ENCODE measurements around the gene EFCAB8. TPM values are rescaled to one million over a fixed set of nuclear protein-coding genes. Genes with fewer than 3 reads are reported as not detected.

The EFCAB8 gene
- total and polyA plus RNA-seq, 9 donors = 0.08 to 0.20 TPM; not detected in 7

- Histone ChIP-seq H3K4me1 (ENCODE audit: insufficient read depth) (no peaks in the 10 kb centered on the region), H3K27ac (no peak overlapping the region), H3K27me3 (no peaks in the 10 kb centered on the region), H3K4me3 (no peak overlapping the region), H3K9me3 (no peaks in the 10 kb centered on the region), H3K36me3 (no peaks in the 10 kb centered on the region)
- 88 to 89% (median 88%) methylated on average over 12 of the region's 12 CpGs for WGBS, 3 donors
- no peak for DNase-seq
- TF ChIP-seq POLR2A (IDR thresholded peaks at IDR 0.05) = no peak
- TF ChIP-seq CTCF (IDR thresholded peaks at IDR 0.05) = no peak
- TF ChIP-seq EP300 (IDR thresholded peaks at IDR 0.05) = no peak
- intact Hi-C loops (cut with DNase I) = no loop called here
Measured at GRCh38 chr20:32920066-32920465, 61.3 kb downstream of the EFCAB8 start.

GRCh38 chr20:32920530-32921298 is 62.0 kb downstream of the EFCAB8 start:
- TF ChIP-seq POLR2A (IDR thresholded peaks at IDR 0.05) (no peak), EP300 (IDR thresholded peaks at IDR 0.05) (no peak), CTCF (IDR thresholded peaks at IDR 0.05) (no peak)
- WGBS, 3 donors = 72 to 81% (median 73%) methylated on average over 6 of the region's 6 CpGs
- Histone ChIP-seq H3K4me3 (no peak overlapping the region), H3K36me3 (no peaks in the 10 kb centered on the region), H3K4me1 (ENCODE audit: insufficient read depth) (no peaks in the 10 kb centered on the region), H3K27ac (no peak overlapping the region), H3K27me3 (no peaks in the 10 kb centered on the region), H3K9me3 (no peaks in the 10 kb centered on the region)
- intact Hi-C loops (cut with DNase I) = no loop called here
- DNase-seq = no peak

GRCh38 chr20:32922466-32922865 is 63.7 kb downstream of the EFCAB8 start:
- intact Hi-C loops (cut with DNase I) = no loop called here
- WGBS, 3 donors = 67 to 76% (median 75%) methylated on average over 3 of the region's 3 CpGs
- TF ChIP-seq CTCF (IDR thresholded peaks at IDR 0.05) = no peak
- no peak for TF ChIP-seq POLR2A (IDR thresholded peaks at IDR 0.05)
- TF ChIP-seq EP300 (IDR thresholded peaks at IDR 0.05) = no peak

GRCh38 chr20:32924781-32925180 is 66.1 kb downstream of the EFCAB8 start:
- no peak for DNase-seq

More at GRCh38 chr20:32922466-32922865, 63.7 kb downstream of the EFCAB8 start:
- Histone ChIP-seq H3K36me3 (no peaks in the 10 kb centered on the region), H3K9me3 (no peaks in the 10 kb centered on the region), H3K4me3 (no peak overlapping the region), H3K4me1 (ENCODE audit: insufficient read depth) (no peaks in the 10 kb centered on the region), H3K27me3 (no peaks in the 10 kb centered on the region), H3K27ac (no peak overlapping the region)
- no peak for DNase-seq

More at GRCh38 chr20:32924781-32925180, 66.1 kb downstream of the EFCAB8 start:
- Histone ChIP-seq H3K4me3 (no peak overlapping the region), H3K4me1 (ENCODE audit: insufficient read depth) (no peaks in the 10 kb centered on the region), H3K36me3 (no peaks in the 10 kb centered on the region), H3K9me3 (no peaks in the 10 kb centered on the region), H3K27me3 (no peaks in the 10 kb centered on the region), H3K27ac (no peak overlapping the region)
- intact Hi-C loops (cut with DNase I) = no loop called here
- 91 to 94% (median 93%) methylated on average over 1 of the region's 1 CpG for WGBS, 3 donors
- no peak for TF ChIP-seq EP300 (IDR thresholded peaks at IDR 0.05)
- no peak for TF ChIP-seq POLR2A (IDR thresholded peaks at IDR 0.05)
- TF ChIP-seq CTCF (IDR thresholded peaks at IDR 0.05) = no peak

Data from ovary (tissue), 9 donors.